Measurements from ENCODE around the gene OR52N5. TPM values are rescaled to one million over a fixed set of nuclear protein-coding genes. Genes with fewer than 3 reads are reported as not detected.

Gene OR52N5
- total RNA-seq, 1 donor from 2014 or later = not detected

DNA sequence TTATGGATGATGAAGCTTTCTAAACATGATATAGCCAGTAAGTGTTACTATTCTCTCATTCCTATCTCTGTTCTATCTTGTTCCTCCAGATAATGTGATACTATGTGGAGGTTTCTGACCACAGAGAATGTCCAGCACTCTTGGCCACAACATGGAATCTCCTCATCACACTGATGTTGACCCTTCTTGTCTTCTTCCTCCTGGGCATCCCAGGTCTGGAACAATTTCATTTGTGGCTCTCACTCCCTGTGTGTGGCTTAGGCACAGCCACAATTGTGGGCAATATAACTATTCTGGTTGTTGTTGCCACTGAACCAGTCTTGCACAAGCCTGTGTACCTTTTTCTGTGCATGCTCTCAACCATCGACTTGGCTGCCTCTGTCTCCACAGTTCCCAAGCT, 56.8 kb downstream of the OR52N5 start:
- Mint-ChIP-seq H3K27ac (ENCODE audit: unreplicated experiment) (no peak overlapping the region), H3K36me3 (ENCODE audit: unreplicated experiment) (no peaks in the 10 kb centered on the region), H3K27me3 (ENCODE audit: unreplicated experiment) (peaks cover 71% of the 10 kb centered on the region), H3K9me3 (ENCODE audit: unreplicated experiment) (no peaks in the 10 kb centered on the region), H3K4me3 (ENCODE audit: unreplicated experiment) (no peak overlapping the region), H3K4me1 (ENCODE audit: unreplicated experiment) (no peaks in the 10 kb centered on the region)
- TF ChIP-seq, protein P1, sequence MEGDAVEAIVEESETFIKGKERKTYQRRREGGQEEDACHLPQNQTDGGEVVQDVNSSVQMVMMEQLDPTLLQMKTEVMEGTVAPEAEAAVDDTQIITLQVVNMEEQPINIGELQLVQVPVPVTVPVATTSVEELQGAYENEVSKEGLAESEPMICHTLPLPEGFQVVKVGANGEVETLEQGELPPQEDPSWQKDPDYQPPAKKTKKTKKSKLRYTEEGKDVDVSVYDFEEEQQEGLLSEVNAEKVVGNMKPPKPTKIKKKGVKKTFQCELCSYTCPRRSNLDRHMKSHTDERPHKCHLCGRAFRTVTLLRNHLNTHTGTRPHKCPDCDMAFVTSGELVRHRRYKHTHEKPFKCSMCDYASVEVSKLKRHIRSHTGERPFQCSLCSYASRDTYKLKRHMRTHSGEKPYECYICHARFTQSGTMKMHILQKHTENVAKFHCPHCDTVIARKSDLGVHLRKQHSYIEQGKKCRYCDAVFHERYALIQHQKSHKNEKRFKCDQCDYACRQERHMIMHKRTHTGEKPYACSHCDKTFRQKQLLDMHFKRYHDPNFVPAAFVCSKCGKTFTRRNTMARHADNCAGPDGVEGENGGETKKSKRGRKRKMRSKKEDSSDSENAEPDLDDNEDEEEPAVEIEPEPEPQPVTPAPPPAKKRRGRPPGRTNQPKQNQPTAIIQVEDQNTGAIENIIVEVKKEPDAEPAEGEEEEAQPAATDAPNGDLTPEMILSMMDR (IDR thresholded peaks at IDR 0.05) = no peak
- no peak for DNase-seq (ENCODE audit: extremely low spot score, unreplicated experiment)

Other genes starting within 250 kb of the OR52N5 start
- gene OR52H1, start 234.8 kb downstream of the OR52N5 start, total RNA-seq = not detected in 2 replicates
- not detected in 2 replicates for gene OR52B6, start 202.5 kb downstream of the OR52N5 start, total RNA-seq
- 1.9 TPM in 2 replicates for gene TRIM6, start 186.7 kb downstream of the OR52N5 start, total RNA-seq
- 4.6 and 5.6 TPM in 2 replicates for gene TRIM34, start 158.4 kb downstream of the OR52N5 start, total RNA-seq
- gene TRIM5, start 98.3 kb downstream of the OR52N5 start, total RNA-seq = 41.7 and 47.3 TPM in 2 replicates
- 136 and 138 TPM in 2 replicates for gene TRIM22, start 93.6 kb downstream of the OR52N5 start, total RNA-seq
- gene OR56B1, start 46.9 kb downstream of the OR52N5 start, total RNA-seq = not detected in 2 replicates
- not detected in 2 replicates for gene OR52N4, start 29.1 kb downstream of the OR52N5 start, total RNA-seq
- not detected in 2 replicates for gene OR52N1, start 7.9 kb upstream of the OR52N5 start, total RNA-seq
- gene OR52N2, start 25.6 kb upstream of the OR52N5 start, total RNA-seq = not detected in 2 replicates
- gene OR52E6, start 58.5 kb upstream of the OR52N5 start, total RNA-seq = not detected in 2 replicates
- not detected in 2 replicates for gene OR52E8, start 74.3 kb upstream of the OR52N5 start, total RNA-seq
- not detected in 2 replicates for gene OR52E4, start 97.3 kb upstream of the OR52N5 start, total RNA-seq
- gene OR52E5, start 109.9 kb upstream of the OR52N5 start, total RNA-seq = not detected in 2 replicates
- not detected in 2 replicates for gene OR56A3, start 158.9 kb upstream of the OR52N5 start, total RNA-seq
- gene OR56A5, start 185.1 kb upstream of the OR52N5 start, total RNA-seq = not detected in 2 replicates
- gene OR52L1, start 203.6 kb upstream of the OR52N5 start, total RNA-seq = not detected in 2 replicates
- 0.08 and 0.10 TPM in 2 replicates for gene OR56A4, start 223.6 kb upstream of the OR52N5 start, total RNA-seq
- not detected in 2 replicates for gene OR56A1, start 247.4 kb upstream of the OR52N5 start, total RNA-seq

All from osteocyte (in vitro differentiated cells).